Testis (tissue), 2 donors: ENCODE results near the gene OR9I1.

Experiments used
- CTCF ChIP-seq, 3 experiments: fragments of 450-650 bp in 2 of 3; fragments of 200-600 bp in 1 of 3; sonication (generic) in 1 of 3; IDR thresholded peaks; one replicate each; pipeline ENCODE4 v1.5.1; 2016 to 2019; ENCODE audit warnings: antibody characterized with exemption in 3 of 3, mild to moderate bottlenecking in 2 of 3, moderate library complexity in 1 of 3
- POLR2A ChIP-seq: fragments of 450-650 bp; IDR thresholded peaks from one replicate; pipeline ENCODE4 v1.6.1; 2017; ENCODE audit warnings: antibody characterized with exemption, mild to moderate bottlenecking, moderate library complexity

- no peak for TF ChIP-seq POLR2A
- no peak for TF ChIP-seq CTCF (IDR thresholded peaks at IDR 0.05)
Measured at GRCh38 chr11:58133309-58134076, 8.2 kb upstream of the OR9I1 start.
